Measurements from ENCODE around the gene ARAF. TPM values are rescaled to one million over a fixed set of nuclear protein-coding genes. Genes with fewer than 3 reads are reported as not detected.

Gene ARAF
- total and polyA plus RNA-seq, 2 of the 8 experiments (the other 6 are each of a cell fraction or from before 2014, with no cell fraction given) = 39.0 to 45.2 TPM

- TF ChIP-seq, protein P1, sequence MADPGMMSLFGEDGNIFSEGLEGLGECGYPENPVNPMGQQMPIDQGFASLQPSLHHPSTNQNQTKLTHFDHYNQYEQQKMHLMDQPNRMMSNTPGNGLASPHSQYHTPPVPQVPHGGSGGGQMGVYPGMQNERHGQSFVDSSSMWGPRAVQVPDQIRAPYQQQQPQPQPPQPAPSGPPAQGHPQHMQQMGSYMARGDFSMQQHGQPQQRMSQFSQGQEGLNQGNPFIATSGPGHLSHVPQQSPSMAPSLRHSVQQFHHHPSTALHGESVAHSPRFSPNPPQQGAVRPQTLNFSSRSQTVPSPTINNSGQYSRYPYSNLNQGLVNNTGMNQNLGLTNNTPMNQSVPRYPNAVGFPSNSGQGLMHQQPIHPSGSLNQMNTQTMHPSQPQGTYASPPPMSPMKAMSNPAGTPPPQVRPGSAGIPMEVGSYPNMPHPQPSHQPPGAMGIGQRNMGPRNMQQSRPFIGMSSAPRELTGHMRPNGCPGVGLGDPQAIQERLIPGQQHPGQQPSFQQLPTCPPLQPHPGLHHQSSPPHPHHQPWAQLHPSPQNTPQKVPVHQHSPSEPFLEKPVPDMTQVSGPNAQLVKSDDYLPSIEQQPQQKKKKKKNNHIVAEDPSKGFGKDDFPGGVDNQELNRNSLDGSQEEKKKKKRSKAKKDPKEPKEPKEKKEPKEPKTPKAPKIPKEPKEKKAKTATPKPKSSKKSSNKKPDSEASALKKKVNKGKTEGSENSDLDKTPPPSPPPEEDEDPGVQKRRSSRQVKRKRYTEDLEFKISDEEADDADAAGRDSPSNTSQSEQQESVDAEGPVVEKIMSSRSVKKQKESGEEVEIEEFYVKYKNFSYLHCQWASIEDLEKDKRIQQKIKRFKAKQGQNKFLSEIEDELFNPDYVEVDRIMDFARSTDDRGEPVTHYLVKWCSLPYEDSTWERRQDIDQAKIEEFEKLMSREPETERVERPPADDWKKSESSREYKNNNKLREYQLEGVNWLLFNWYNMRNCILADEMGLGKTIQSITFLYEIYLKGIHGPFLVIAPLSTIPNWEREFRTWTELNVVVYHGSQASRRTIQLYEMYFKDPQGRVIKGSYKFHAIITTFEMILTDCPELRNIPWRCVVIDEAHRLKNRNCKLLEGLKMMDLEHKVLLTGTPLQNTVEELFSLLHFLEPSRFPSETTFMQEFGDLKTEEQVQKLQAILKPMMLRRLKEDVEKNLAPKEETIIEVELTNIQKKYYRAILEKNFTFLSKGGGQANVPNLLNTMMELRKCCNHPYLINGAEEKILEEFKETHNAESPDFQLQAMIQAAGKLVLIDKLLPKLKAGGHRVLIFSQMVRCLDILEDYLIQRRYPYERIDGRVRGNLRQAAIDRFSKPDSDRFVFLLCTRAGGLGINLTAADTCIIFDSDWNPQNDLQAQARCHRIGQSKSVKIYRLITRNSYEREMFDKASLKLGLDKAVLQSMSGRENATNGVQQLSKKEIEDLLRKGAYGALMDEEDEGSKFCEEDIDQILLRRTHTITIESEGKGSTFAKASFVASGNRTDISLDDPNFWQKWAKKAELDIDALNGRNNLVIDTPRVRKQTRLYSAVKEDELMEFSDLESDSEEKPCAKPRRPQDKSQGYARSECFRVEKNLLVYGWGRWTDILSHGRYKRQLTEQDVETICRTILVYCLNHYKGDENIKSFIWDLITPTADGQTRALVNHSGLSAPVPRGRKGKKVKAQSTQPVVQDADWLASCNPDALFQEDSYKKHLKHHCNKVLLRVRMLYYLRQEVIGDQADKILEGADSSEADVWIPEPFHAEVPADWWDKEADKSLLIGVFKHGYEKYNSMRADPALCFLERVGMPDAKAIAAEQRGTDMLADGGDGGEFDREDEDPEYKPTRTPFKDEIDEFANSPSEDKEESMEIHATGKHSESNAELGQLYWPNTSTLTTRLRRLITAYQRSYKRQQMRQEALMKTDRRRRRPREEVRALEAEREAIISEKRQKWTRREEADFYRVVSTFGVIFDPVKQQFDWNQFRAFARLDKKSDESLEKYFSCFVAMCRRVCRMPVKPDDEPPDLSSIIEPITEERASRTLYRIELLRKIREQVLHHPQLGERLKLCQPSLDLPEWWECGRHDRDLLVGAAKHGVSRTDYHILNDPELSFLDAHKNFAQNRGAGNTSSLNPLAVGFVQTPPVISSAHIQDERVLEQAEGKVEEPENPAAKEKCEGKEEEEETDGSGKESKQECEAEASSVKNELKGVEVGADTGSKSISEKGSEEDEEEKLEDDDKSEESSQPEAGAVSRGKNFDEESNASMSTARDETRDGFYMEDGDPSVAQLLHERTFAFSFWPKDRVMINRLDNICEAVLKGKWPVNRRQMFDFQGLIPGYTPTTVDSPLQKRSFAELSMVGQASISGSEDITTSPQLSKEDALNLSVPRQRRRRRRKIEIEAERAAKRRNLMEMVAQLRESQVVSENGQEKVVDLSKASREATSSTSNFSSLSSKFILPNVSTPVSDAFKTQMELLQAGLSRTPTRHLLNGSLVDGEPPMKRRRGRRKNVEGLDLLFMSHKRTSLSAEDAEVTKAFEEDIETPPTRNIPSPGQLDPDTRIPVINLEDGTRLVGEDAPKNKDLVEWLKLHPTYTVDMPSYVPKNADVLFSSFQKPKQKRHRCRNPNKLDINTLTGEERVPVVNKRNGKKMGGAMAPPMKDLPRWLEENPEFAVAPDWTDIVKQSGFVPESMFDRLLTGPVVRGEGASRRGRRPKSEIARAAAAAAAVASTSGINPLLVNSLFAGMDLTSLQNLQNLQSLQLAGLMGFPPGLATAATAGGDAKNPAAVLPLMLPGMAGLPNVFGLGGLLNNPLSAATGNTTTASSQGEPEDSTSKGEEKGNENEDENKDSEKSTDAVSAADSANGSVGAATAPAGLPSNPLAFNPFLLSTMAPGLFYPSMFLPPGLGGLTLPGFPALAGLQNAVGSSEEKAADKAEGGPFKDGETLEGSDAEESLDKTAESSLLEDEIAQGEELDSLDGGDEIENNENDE (IDR thresholded peaks at IDR 0.05; ENCODE audit: insufficient replicate concordance, low read length) = no peak
- TF ChIP-seq SP1 (IDR thresholded peaks at IDR 0.05; ENCODE audit: low read depth, low read length) = no peak
- TF ChIP-seq RFX5 (IDR thresholded peaks at IDR 0.05; ENCODE audit: borderline replicate concordance, low read depth, low read length) = no peak
- TF ChIP-seq CEBPB (IDR thresholded peaks at IDR 0.05; ENCODE audit: low read depth, low read length) = no peak
Measured at GRCh38 chrX:47578692-47579091, 17.7 kb downstream of the ARAF start (continued).

Measured in H1 (cell line).